ENCODE measurements around the gene NRG3. TPM values are rescaled to one million over a fixed set of nuclear protein-coding genes. Genes with fewer than 3 reads are reported as not detected.
"Not testable (repeated sequence)": the region's sequence is repeated elsewhere in the genome, so short reads cannot be mapped to it uniquely, and the experiment has no call there.

The NRG3 gene
- total RNA-seq, 6 donors from 2014 or later = 0.44 to 2.7 (median 1.5) TPM; not detected in 1

DNA sequence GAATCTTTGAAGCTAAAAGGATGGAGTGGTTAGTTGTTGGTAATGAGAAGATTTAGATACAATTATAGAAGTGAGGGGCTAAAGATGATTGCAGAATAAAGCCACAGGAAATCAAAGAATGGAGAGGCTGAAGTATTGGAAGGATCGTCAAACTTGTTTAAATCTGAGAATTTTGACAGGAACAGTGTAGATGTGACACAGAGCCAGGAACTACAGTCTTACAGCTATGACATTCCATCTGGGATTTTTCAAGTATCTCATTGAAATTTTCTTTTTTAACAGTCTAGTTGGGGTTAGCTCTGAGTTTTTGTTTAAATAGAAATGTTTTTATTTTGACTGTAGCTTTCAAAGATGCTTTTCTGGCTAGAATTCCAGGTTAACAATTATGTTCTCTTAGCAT is 181.4 kb downstream of the NRG3 start:
- 86% methylated on average over 1 of the region's 1 CpG for WGBS, 2 donors

GRCh38 chr10:82067192-82067591 is 192.2 kb downstream of the NRG3 start:
- not testable (repeated sequence) for H3K4me1 ChIP-seq; ATAC-seq (ENCODE audit: low FRiP score in 2 of 2); H3K36me3 ChIP-seq; H3K4me3 ChIP-seq; H3K27ac ChIP-seq; H3K27me3 ChIP-seq; H3K9me3 ChIP-seq; DNase-seq
- 86 to 88% methylated on average over 6 of the region's 6 CpGs for WGBS, 2 donors

More for the DNA sequence above, 181.4 kb downstream of the NRG3 start:
- DNase-seq (no peak), ATAC-seq (ENCODE audit: low FRiP score in 2 of 2) (no peak)
- H3K27me3 ChIP-seq = no peaks in the 10 kb centered on the region
- no peak overlapping the region for H3K4me3 ChIP-seq
- no peaks in the 10 kb centered on the region for H3K4me1 ChIP-seq
- H3K36me3 ChIP-seq = no peaks in the 10 kb centered on the region
- peaks cover 0 to 3% (median 0%) of the 10 kb centered on the region in 4 donors for H3K9me3 ChIP-seq
- TF ChIP-seq, protein P1, sequence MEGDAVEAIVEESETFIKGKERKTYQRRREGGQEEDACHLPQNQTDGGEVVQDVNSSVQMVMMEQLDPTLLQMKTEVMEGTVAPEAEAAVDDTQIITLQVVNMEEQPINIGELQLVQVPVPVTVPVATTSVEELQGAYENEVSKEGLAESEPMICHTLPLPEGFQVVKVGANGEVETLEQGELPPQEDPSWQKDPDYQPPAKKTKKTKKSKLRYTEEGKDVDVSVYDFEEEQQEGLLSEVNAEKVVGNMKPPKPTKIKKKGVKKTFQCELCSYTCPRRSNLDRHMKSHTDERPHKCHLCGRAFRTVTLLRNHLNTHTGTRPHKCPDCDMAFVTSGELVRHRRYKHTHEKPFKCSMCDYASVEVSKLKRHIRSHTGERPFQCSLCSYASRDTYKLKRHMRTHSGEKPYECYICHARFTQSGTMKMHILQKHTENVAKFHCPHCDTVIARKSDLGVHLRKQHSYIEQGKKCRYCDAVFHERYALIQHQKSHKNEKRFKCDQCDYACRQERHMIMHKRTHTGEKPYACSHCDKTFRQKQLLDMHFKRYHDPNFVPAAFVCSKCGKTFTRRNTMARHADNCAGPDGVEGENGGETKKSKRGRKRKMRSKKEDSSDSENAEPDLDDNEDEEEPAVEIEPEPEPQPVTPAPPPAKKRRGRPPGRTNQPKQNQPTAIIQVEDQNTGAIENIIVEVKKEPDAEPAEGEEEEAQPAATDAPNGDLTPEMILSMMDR (IDR thresholded peaks at IDR 0.05) = no peak
- TF ChIP-seq EP300 (IDR thresholded peaks at IDR 0.05) = no peak
- TF ChIP-seq POLR2A (IDR thresholded peaks at IDR 0.05) = no peak
- no peak for TF ChIP-seq POLR2AphosphoS5 (IDR thresholded peaks at IDR 0.05)
- H3K27ac ChIP-seq = no peak overlapping the region

DNA sequence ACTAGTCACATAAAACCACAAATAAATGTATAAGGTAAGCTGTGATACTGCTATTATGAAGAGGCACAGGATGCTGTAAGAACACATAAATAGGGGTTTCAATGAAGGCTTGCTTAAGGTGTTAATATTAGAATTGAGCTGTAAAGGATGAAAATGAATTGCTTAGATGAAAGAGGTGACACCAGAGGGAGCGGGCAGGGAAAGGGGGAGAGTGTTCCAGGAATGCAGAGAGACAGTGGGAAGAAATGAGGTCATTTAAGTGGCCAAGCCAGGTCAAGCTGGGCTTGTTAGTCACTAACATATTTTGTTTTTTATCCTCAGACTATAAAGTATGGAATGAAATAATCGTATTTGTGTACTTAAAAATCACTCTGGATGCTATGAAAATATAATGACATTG is 193.5 kb downstream of the NRG3 start:
- Histone ChIP-seq H3K27ac (no peak overlapping the region), H3K4me1 (no peaks in the 10 kb centered on the region), H3K4me3 (no peak overlapping the region), H3K27me3 (no peaks in the 10 kb centered on the region), H3K9me3 (no peaks in the 10 kb centered on the region), H3K36me3 (no peaks in the 10 kb centered on the region)
- TF ChIP-seq POLR2A (IDR thresholded peaks at IDR 0.05) = no peak
- TF ChIP-seq, protein P1 (IDR thresholded peaks at IDR 0.05) = no peak
- no peak for TF ChIP-seq POLR2AphosphoS5 (IDR thresholded peaks at IDR 0.05)
- no peak for TF ChIP-seq EP300 (IDR thresholded peaks at IDR 0.05)
- ATAC-seq (ENCODE audit: low FRiP score in 2 of 2) (no peak), DNase-seq (no peak)
- 76 to 82% methylated on average over 2 of the region's 2 CpGs for WGBS, 2 donors

- WGBS, 2 donors = 62 to 65% methylated on average over 2 of the region's 2 CpGs
- Histone ChIP-seq H3K4me1 (no peaks in the 10 kb centered on the region), H3K27me3 (no peaks in the 10 kb centered on the region), H3K27ac (no peak overlapping the region), H3K4me3 (no peak overlapping the region), H3K36me3 (no peaks in the 10 kb centered on the region), H3K9me3 (no peaks in the 10 kb centered on the region)
- ATAC-seq (ENCODE audit: low FRiP score in 2 of 2) (no peak), DNase-seq (no peak)
- TF ChIP-seq POLR2AphosphoS5 (IDR thresholded peaks at IDR 0.05) (no peak), EP300 (IDR thresholded peaks at IDR 0.05) (no peak), POLR2A (IDR thresholded peaks at IDR 0.05) (no peak)
- TF ChIP-seq, protein P1 (IDR thresholded peaks at IDR 0.05) = no peak
Measured at GRCh38 chr10:82071231-82071630, 196.2 kb downstream of the NRG3 start.

DNA sequence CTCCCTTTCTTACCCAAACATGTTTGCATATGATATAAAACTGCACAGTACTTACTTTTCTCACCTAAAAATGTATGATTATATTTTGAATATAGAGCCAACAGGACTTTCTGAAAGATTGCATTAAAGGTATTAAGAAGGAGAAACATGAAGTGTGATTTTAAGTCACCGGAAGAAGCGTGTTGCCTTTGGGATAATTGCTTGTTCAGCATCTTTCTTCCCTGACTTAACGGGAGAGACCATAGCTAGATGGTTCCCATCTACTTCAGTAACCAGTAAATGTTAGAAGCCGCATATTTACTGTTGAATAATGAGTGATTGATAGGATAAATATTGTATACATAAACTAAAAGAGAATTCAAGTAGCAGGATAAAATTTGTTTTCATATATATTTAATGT is 197.1 kb downstream of the NRG3 start:
- no peaks in the 10 kb centered on the region for H3K27me3 ChIP-seq
- no peak for ATAC-seq (ENCODE audit: low FRiP score in 2 of 2)
- H3K4me3 ChIP-seq = no peak overlapping the region
- no peaks in the 10 kb centered on the region for H3K36me3 ChIP-seq
- H3K9me3 ChIP-seq = no peaks in the 10 kb centered on the region
- DNase-seq = no peak
- H3K27ac ChIP-seq = no peak overlapping the region
- 88 to 93% methylated on average over 4 of the region's 4 CpGs for WGBS, 2 donors
- no peaks in the 10 kb centered on the region for H3K4me1 ChIP-seq
- TF ChIP-seq POLR2A (IDR thresholded peaks at IDR 0.05) (no peak), EP300 (IDR thresholded peaks at IDR 0.05) (no peak), POLR2AphosphoS5 (IDR thresholded peaks at IDR 0.05) (no peak)
- TF ChIP-seq, protein P1 (IDR thresholded peaks at IDR 0.05) = no peak

Data from upper lobe of left lung (tissue), 6 donors.